CD14-positive monocyte (primary cell): Measurements from ENCODE around the gene LAPTM4A. TPM values are rescaled to one million over a fixed set of nuclear protein-coding genes. Genes with fewer than 3 reads are reported as not detected.
A peak's percentile ranks its signal among the peaks of the same experiment; 100 is the strongest.

Experiments used
- DNase-seq, 3 donors: peaks; one replicate each; pipeline ENCODE4 v3.0.0-alpha.2; 2011 to 2022
- H2AFZ ChIP-seq: 2 replicates; pipeline ENCODE4 v1.6.0; 2012; ENCODE audit warnings: mild to moderate bottlenecking, low read depth, low read length, inconsistent platforms; ENCODE audit not compliant: insufficient read depth, poor library complexity, severe bottlenecking
- H3K27ac ChIP-seq, 2 donors: 1 replicate in 1 of 2; 2 replicates in 1 of 2; pipeline ENCODE4 v1.5.1; 2012 to 2013; ENCODE audit warnings: low read length in 2 of 2, control low read depth in 1 of 2, inconsistent platforms in 1 of 2, low read depth in 1 of 2, mild to moderate bottlenecking in 1 of 2
- H3K27me3 ChIP-seq, 2 donors: one replicate each; pipeline versions ENCODE4 v1.6.0 to v1.6.1; 2011 to 2013; ENCODE audit warnings: low read length in 2 of 2; ENCODE audit not compliant: control insufficient read depth in 2 of 2, insufficient read depth in 2 of 2
- H3K36me3 ChIP-seq, 2 donors: replicated peaks in 1 of 2; 1 replicate in 1 of 2; 2 replicates in 1 of 2; pipeline versions ENCODE4 v1.5.1 to v1.6.1; 2012 to 2013; ENCODE audit warnings: low read length in 2 of 2, control low read depth in 1 of 2, inconsistent platforms in 1 of 2, mild to moderate bottlenecking in 1 of 2; ENCODE audit not compliant: insufficient read depth in 2 of 2, control insufficient read depth in 1 of 2
- H3K4me1 ChIP-seq, 2 donors: 1 replicate in 1 of 2; 2 replicates in 1 of 2; pipeline versions ENCODE4 v1.5.1 to v1.6.1; 2012 to 2013; ENCODE audit warnings: low read length in 2 of 2, control low read depth in 1 of 2, inconsistent platforms in 1 of 2, mild to moderate bottlenecking in 1 of 2, moderate library complexity in 1 of 2; ENCODE audit not compliant: insufficient read depth in 2 of 2, control insufficient read depth in 1 of 2
- H3K4me2 ChIP-seq: replicated peaks from 2 replicates; pipeline ENCODE3; 2012; ENCODE audit warnings: low read length, moderate library complexity, mild to moderate bottlenecking; ENCODE audit not compliant: poor library complexity, severe bottlenecking; ENCODE audit errors: extremely low read depth
- H3K4me3 ChIP-seq, 3 experiments: fragments of 200-600 bp in 1 of 3; sonication (generic) in 1 of 3; replicated peaks in 1 of 3; 1 replicate in 2 of 3; 2 replicates in 1 of 3; pipeline ENCODE4 v1.5.1; 2011 to 2013; ENCODE audit warnings: low read length in 3 of 3, mild to moderate bottlenecking in 3 of 3, control low read depth in 2 of 3, low read depth in 2 of 3, inconsistent platforms in 1 of 3, moderate library complexity in 1 of 3
- H3K79me2 ChIP-seq: 2 replicates; pipeline ENCODE4 v1.6.0; 2012; ENCODE audit warnings: mild to moderate bottlenecking, control low read depth, inconsistent platforms, low read length, moderate library complexity; ENCODE audit not compliant: insufficient read depth
- H3K9ac ChIP-seq: 2 replicates; pipeline ENCODE4 v1.6.0; 2017; ENCODE audit warnings: low read length, mild to moderate bottlenecking; ENCODE audit not compliant: insufficient read depth, poor library complexity, severe bottlenecking
- H3K9me3 ChIP-seq, 2 donors: replicated peaks in 1 of 2; 1 replicate in 1 of 2; 2 replicates in 1 of 2; pipeline versions ENCODE4 v1.5.1 to v1.6.1; 2012 to 2013; ENCODE audit warnings: low read length in 2 of 2, control low read depth in 1 of 2; ENCODE audit not compliant: control insufficient read depth in 1 of 2, insufficient read depth in 1 of 2
- H4K20me1 ChIP-seq: 2 replicates; pipeline ENCODE4 v1.6.0; 2012; ENCODE audit warnings: mild to moderate bottlenecking, low read length, control low read depth, moderate library complexity; ENCODE audit not compliant: insufficient read depth
- H3K27ac Mint-ChIP-seq, 7 donors: one replicate each; pipeline ENCODE4 v1.8.0; 2020; ENCODE audit warnings: mild to moderate bottlenecking in 7 of 7, mixed read lengths in 7 of 7, moderate library complexity in 6 of 7, inconsistent platforms in 2 of 7
- H3K27me3 Mint-ChIP-seq, 3 donors: one replicate each; pipeline ENCODE4 v1.8.0; 2021 to 2022; ENCODE audit warnings: low read depth in 3 of 3, mild to moderate bottlenecking in 3 of 3, mixed read lengths in 3 of 3, moderate library complexity in 3 of 3, inconsistent platforms in 1 of 3
- H3K36me3 Mint-ChIP-seq, 2 donors: one replicate each; pipeline ENCODE4 v1.8.0; 2020; ENCODE audit warnings: mixed read lengths in 2 of 2, inconsistent platforms in 1 of 2, mild to moderate bottlenecking in 1 of 2
- H3K4me1 Mint-ChIP-seq: one replicate; pipeline ENCODE4 v1.8.0; 2020; ENCODE audit warnings: mild to moderate bottlenecking, mixed read lengths
- H3K4me3 Mint-ChIP-seq, 2 donors: one replicate each; pipeline ENCODE4 v1.8.0; 2020; ENCODE audit warnings: mild to moderate bottlenecking in 2 of 2, mixed read lengths in 2 of 2, moderate library complexity in 1 of 2
- H3K9me3 Mint-ChIP-seq, 7 donors: one replicate each; pipeline ENCODE4 v1.8.0; 2020 to 2022; ENCODE audit warnings: mixed read lengths in 7 of 7, mild to moderate bottlenecking in 6 of 7, moderate library complexity in 6 of 7, inconsistent platforms in 2 of 7
- CTCF ChIP-seq: fragments of 200-600 bp; IDR thresholded peaks from one replicate; pipeline ENCODE4 v1.8.0; 2022; ENCODE audit warnings: antibody characterized with exemption, mild to moderate bottlenecking
- WGBS: methylation state at CpG from one replicate; pipeline ENCODE4 v1.1.5; 2013; ENCODE audit warnings: missing lambda C conversion rate; ENCODE audit not compliant: insufficient coverage; 5-methylcytosine and 5-hydroxymethylcytosine counted together
- intact Hi-C, 2 donors: fragments of 100-400 bp; cut with micrococcal nuclease; formaldehyde crosslinking; loops; one replicate each; pipeline versions ENCODE4 v1.15.0 to v1.15.1; 2023
- polyA plus RNA-seq, 3 donors: library from polyadenylated mRNA; depleted of rRNA in 1 of 3; unstranded in 2 of 3; stranded (reverse) in 1 of 3; fragments of 300-500 nt in 2 of 3; fragments of >200 nt in 1 of 3; fragmentation: Illumina TruSeq in 2 of 3; gene quantifications; 1 replicate in 2 of 3; 2 replicates in 1 of 3; pipeline ENCODE4 v1.2.3, GENCODE V29; 2012 to 2021

Gene LAPTM4A
- polyA plus RNA-seq, 3 donors = 182 to 442 (median 421) TPM

GRCh38 chr2:20052229-20052851 is 912 bp upstream of the LAPTM4A start:
- Mint-ChIP-seq H3K27ac (no peak overlapping the region), H3K27me3 (peaks cover 19 to 34% (median 21%) of the 10 kb centered on the region in 3 donors), H3K9me3 (peaks cover 0 to 3% (median 1%) of the 10 kb centered on the region in 7 donors), H3K36me3 (no peaks in the 10 kb centered on the region), H3K4me1 (peaks cover 25% of the 10 kb centered on the region), H3K4me3 (no peak overlapping the region)
- Histone ChIP-seq H3K4me3 (peak overlapping the region; percentile 51 to 83 (median 83)), H3K4me2 (peak overlapping the region; percentile 81), H3K9ac (peak overlapping the region; percentile 98), H3K27me3 (peaks cover 8 to 23% of the 10 kb centered on the region in 2 donors), H3K9me3 (no peaks in the 10 kb centered on the region), H3K79me2 (peaks cover 35% of the 10 kb centered on the region), H2AFZ (peak overlapping the region; percentile 64), H3K4me1 (peaks cover 27 to 34% of the 10 kb centered on the region in 2 donors), H3K27ac (peak overlapping the region; percentile 94 to 98), H3K36me3 (no peaks in the 10 kb centered on the region), H4K20me1 (peaks cover 23% of the 10 kb centered on the region)
- no peak for TF ChIP-seq CTCF
- 8% methylated on average over 5 of the region's 10 CpGs for WGBS
- DNase-seq = no peak
- intact Hi-C loops = loop anchor here (2.0 to 10.0 kb wide), 3 partner anchors 150 to 708 kb away; partner anchors contain the start of gene TTC32 (in 1 of the 2)

DNA sequence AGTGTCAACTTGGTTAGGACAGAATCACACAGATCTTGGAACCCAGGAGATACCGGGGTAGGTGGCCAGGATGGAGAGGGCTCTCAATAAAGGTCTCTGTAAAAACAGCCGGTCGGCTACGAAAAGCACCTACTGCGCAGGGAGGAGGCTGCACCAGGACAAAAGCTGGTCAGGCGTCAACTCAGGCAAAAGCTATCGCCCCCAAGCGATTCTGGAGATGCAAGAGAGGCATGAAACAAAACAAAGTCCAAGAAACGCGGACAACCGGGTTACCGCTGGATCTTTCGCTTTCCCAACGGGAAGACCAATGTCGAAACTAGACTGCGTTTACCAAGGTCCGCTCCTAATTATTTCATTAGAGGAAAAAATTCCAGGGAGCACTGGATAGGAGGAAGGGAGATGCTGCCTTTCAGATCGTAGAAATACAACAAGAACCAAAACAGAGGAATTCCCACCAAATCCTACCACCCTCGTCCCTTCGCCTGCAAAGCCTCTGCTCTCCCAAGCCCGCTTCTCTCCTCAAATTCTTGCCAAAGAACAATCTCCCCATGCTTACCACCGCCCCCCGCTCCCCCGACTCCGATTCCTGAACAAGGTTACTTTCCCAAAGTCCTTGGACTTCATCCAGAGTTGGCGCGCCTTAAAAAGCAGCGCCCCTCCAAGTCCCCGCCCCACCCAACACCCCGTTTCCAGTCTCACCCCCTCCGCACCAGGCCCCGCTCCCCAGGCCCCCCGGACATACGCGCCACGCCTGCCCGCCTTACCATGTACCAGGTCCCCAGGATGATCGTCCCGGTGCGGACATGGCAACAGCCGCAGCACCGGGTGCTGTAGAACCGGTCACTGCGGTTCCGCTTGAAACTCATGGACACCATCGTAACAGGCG is 539 bp downstream of the LAPTM4A start:
- peak in 2 of 3 donors; percentile 14 to 29 for DNase-seq
- Histone ChIP-seq H3K9ac (peak overlapping the region; percentile 98), H3K79me2 (peaks cover 48% of the 10 kb centered on the region), H3K4me3 (peak overlapping the region; percentile 83 to 95 (median 83)), H3K9me3 (no peaks in the 10 kb centered on the region), H3K27ac (peak overlapping the region; percentile 94 to 98), H3K4me1 (peaks cover 27 to 34% of the 10 kb centered on the region in 2 donors), H3K36me3 (peaks cover 0 to under 1% of the 10 kb centered on the region in 2 donors), H3K4me2 (peak overlapping the region; percentile 81), H4K20me1 (peaks cover 36% of the 10 kb centered on the region), H2AFZ (peak overlapping the region; percentile 64), H3K27me3 (peaks cover 2 to 12% of the 10 kb centered on the region in 2 donors)
- peaks cover 7 to 20% (median 12%) of the 10 kb centered on the region in 3 donors for H3K27me3 Mint-ChIP-seq
- intact Hi-C loops = loop anchor here in 1 of 2 donors (5.0 to 10.0 kb wide), 2 partner anchors 149 to 706 kb away; partner anchors contain the start of gene TTC32
- H3K36me3 Mint-ChIP-seq = peaks cover 5 to 10% of the 10 kb centered on the region in 2 donors
- under 1% methylated on average over 43 of the region's 47 CpGs for WGBS
- no peak overlapping the region for H3K27ac Mint-ChIP-seq
- H3K9me3 Mint-ChIP-seq = peaks cover 0 to 3% (median 0%) of the 10 kb centered on the region in 7 donors
- peaks cover 28% of the 10 kb centered on the region for H3K4me1 Mint-ChIP-seq
- no peak overlapping the region for H3K4me3 Mint-ChIP-seq
- no peak for TF ChIP-seq CTCF
